PFSK-1 (cell line): ENCODE results near the gene LHFPL5.

Experiments used
- SIN3A ChIP-seq: IDR thresholded peaks from 2 replicates; pipeline ENCODE4 v1.6.1; 2012; ENCODE audit warnings: mild to moderate bottlenecking, low read length, moderate library complexity, borderline replicate concordance; ENCODE audit not compliant: insufficient read depth
- TAF1 ChIP-seq: IDR thresholded peaks from 2 replicates; pipeline ENCODE4 v1.6.1; 2012; ENCODE audit warnings: low read length, control low read depth, borderline replicate concordance; ENCODE audit not compliant: insufficient read depth
- TF ChIP-seq, protein P1 (sequence below), 2 experiments: IDR thresholded peaks; 2 replicates each; pipeline versions ENCODE4 v1.6.1 to v1.8.0; 2011 to 2012; ENCODE audit warnings: low read depth in 2 of 2, low read length in 2 of 2, control low read depth in 1 of 2, inconsistent platforms in 1 of 2, mild to moderate bottlenecking in 1 of 2, moderate library complexity in 1 of 2; ENCODE audit not compliant: insufficient read depth in 1 of 2

DNA sequence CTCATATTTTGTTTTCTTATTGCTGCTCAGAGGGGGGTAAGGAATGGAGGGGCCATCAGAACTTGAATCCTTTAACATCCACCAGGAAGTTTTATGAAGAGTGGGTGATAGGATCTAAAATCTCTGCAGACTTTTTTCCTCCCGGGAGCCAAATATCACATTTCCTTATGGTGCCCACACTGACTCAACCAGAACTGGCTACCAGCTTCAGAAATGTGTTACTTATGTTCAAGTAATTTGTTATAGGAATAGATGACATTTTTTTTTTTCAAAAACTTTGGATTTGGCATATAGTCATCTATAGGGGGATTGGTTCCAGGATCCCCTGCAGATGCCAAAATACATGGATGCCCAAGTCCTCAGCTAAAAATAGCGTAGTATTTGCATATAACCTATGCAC is 18.4 kb downstream of the LHFPL5 start:
- TF ChIP-seq, protein P1, sequence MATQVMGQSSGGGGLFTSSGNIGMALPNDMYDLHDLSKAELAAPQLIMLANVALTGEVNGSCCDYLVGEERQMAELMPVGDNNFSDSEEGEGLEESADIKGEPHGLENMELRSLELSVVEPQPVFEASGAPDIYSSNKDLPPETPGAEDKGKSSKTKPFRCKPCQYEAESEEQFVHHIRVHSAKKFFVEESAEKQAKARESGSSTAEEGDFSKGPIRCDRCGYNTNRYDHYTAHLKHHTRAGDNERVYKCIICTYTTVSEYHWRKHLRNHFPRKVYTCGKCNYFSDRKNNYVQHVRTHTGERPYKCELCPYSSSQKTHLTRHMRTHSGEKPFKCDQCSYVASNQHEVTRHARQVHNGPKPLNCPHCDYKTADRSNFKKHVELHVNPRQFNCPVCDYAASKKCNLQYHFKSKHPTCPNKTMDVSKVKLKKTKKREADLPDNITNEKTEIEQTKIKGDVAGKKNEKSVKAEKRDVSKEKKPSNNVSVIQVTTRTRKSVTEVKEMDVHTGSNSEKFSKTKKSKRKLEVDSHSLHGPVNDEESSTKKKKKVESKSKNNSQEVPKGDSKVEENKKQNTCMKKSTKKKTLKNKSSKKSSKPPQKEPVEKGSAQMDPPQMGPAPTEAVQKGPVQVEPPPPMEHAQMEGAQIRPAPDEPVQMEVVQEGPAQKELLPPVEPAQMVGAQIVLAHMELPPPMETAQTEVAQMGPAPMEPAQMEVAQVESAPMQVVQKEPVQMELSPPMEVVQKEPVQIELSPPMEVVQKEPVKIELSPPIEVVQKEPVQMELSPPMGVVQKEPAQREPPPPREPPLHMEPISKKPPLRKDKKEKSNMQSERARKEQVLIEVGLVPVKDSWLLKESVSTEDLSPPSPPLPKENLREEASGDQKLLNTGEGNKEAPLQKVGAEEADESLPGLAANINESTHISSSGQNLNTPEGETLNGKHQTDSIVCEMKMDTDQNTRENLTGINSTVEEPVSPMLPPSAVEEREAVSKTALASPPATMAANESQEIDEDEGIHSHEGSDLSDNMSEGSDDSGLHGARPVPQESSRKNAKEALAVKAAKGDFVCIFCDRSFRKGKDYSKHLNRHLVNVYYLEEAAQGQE (IDR thresholded peaks at IDR 0.05; ENCODE audit: insufficient read depth in 1 of 2, low read depth in 2 of 2, low read length in 2 of 2): no peak
- TF ChIP-seq TAF1 (no peak), SIN3A (no peak)
